ENCODE measurements around the gene DDAH1.
A peak's percentile ranks its signal among the peaks of the same experiment; 100 is the strongest.

The DDAH1 gene

GRCh38 chr1:85366391-85367170 is 98.4 kb downstream of the DDAH1 start:
- POLR2A ChIA-PET: interaction anchor here (0.7 kb wide), 1 partner anchor 38 kb away, joined by 3 read pairs; no protein-coding TSS in a partner anchor
- DNase-seq (ENCODE audit: low read depth, low spot score): peak; percentile 71
- no peak overlapping the region for H3K4me3 ChIP-seq (ENCODE audit: low read depth, low read length)
- TF ChIP-seq CTCF (IDR thresholded peaks at IDR 0.05; ENCODE audit: insufficient read depth, low read length, missing control alignments): no peak
- CTCF ChIA-PET: interaction anchor here (0.8 to 2.2 kb wide), 6 partner anchors 17 to 327 kb away, joined by 3 to 6 read pairs (median 3); no protein-coding TSS in a partner anchor

- no peak for TF ChIP-seq CTCF (IDR thresholded peaks at IDR 0.05; ENCODE audit: insufficient read depth, low read length, missing control alignments)
- DNase-seq (ENCODE audit: low read depth, low spot score): no peak
- ChIA-PET POLR2A (interaction anchor here (0.7 kb wide), 1 partner anchor 37 kb away, joined by 3 read pairs; no protein-coding TSS in a partner anchor), CTCF (interaction anchor here (0.9 to 2.2 kb wide), 2 partner anchors 18 to 58 kb away, joined by 3 to 6 read pairs; no protein-coding TSS in a partner anchor)
- H3K4me3 ChIP-seq (ENCODE audit: low read depth, low read length): no peak overlapping the region
These were observed 99.1 kb downstream of the DDAH1 start for GRCh38 chr1:85365851-85366250.

GRCh38 chr1:85363521-85363920 is 101.4 kb downstream of the DDAH1 start:
- ChIA-PET POLR2A (interaction anchor here (1.2 kb wide), 1 partner anchor 33 kb away, joined by 3 read pairs; no protein-coding TSS in a partner anchor), CTCF (interaction anchor here (0.6 to 1.2 kb wide), 2 partner anchors 19 to 48 kb away, joined by 3 read pairs; no protein-coding TSS in a partner anchor)
- no peak for TF ChIP-seq CTCF (IDR thresholded peaks at IDR 0.05; ENCODE audit: insufficient read depth, low read length, missing control alignments)
- no peak overlapping the region for H3K4me3 ChIP-seq (ENCODE audit: low read depth, low read length)
- DNase-seq (ENCODE audit: low read depth, low spot score): no peak

- ChIA-PET POLR2A (interaction anchor here (1.2 kb wide), 1 partner anchor 33 kb away, joined by 3 read pairs; no protein-coding TSS in a partner anchor), CTCF (interaction anchor here (0.6 to 1.7 kb wide), 3 partner anchors 19 to 55 kb away, joined by 3 to 4 read pairs (median 3); no protein-coding TSS in a partner anchor)
- no peak for TF ChIP-seq CTCF (IDR thresholded peaks at IDR 0.05; ENCODE audit: insufficient read depth, low read length, missing control alignments)
- no peak overlapping the region for H3K4me3 ChIP-seq (ENCODE audit: low read depth, low read length)
- DNase-seq (ENCODE audit: low read depth, low spot score): no peak
These were observed 101.9 kb downstream of the DDAH1 start for GRCh38 chr1:85363092-85363491.

GRCh38 chr1:85361606-85362296 is 103.2 kb downstream of the DDAH1 start:
- CTCF ChIA-PET: interaction anchor here (0.8 to 1.7 kb wide), 3 partner anchors 10 to 54 kb away, joined by 3 to 4 read pairs (median 4); no protein-coding TSS in a partner anchor
- H3K4me3 ChIP-seq (ENCODE audit: low read depth, low read length): no peak overlapping the region
- POLR2A ChIA-PET: interaction anchor here (0.8 to 2.3 kb wide), 4 partner anchors 18 to 250 kb away, joined by 3 to 8 read pairs (median 4); no protein-coding TSS in a partner anchor
- TF ChIP-seq CTCF (IDR thresholded peaks at IDR 0.05; ENCODE audit: insufficient read depth, low read length, missing control alignments): no peak
- DNase-seq (ENCODE audit: low read depth, low spot score): no peak
